CD14-positive monocyte (primary cell): ENCODE results near the gene PTPRD. TPM values are rescaled to one million over a fixed set of nuclear protein-coding genes. Genes with fewer than 3 reads are reported as not detected.

Experiments used
- DNase-seq, 3 donors: peaks; one replicate each; pipeline ENCODE4 v3.0.0-alpha.2; 2011 to 2022
- H2AFZ ChIP-seq: 2 replicates; pipeline ENCODE4 v1.6.0; 2012; ENCODE audit warnings: mild to moderate bottlenecking, low read depth, low read length, inconsistent platforms; ENCODE audit not compliant: insufficient read depth, poor library complexity, severe bottlenecking
- H3K27ac ChIP-seq, 2 donors: 1 replicate in 1 of 2; 2 replicates in 1 of 2; pipeline ENCODE4 v1.5.1; 2012 to 2013; ENCODE audit warnings: low read length in 2 of 2, control low read depth in 1 of 2, inconsistent platforms in 1 of 2, low read depth in 1 of 2, mild to moderate bottlenecking in 1 of 2
- H3K27me3 ChIP-seq, 2 donors: one replicate each; pipeline versions ENCODE4 v1.6.0 to v1.6.1; 2011 to 2013; ENCODE audit warnings: low read length in 2 of 2; ENCODE audit not compliant: control insufficient read depth in 2 of 2, insufficient read depth in 2 of 2
- H3K36me3 ChIP-seq, 2 donors: replicated peaks in 1 of 2; 1 replicate in 1 of 2; 2 replicates in 1 of 2; pipeline versions ENCODE4 v1.5.1 to v1.6.1; 2012 to 2013; ENCODE audit warnings: low read length in 2 of 2, control low read depth in 1 of 2, inconsistent platforms in 1 of 2, mild to moderate bottlenecking in 1 of 2; ENCODE audit not compliant: insufficient read depth in 2 of 2, control insufficient read depth in 1 of 2
- H3K4me1 ChIP-seq, 2 donors: 1 replicate in 1 of 2; 2 replicates in 1 of 2; pipeline versions ENCODE4 v1.5.1 to v1.6.1; 2012 to 2013; ENCODE audit warnings: low read length in 2 of 2, control low read depth in 1 of 2, inconsistent platforms in 1 of 2, mild to moderate bottlenecking in 1 of 2, moderate library complexity in 1 of 2; ENCODE audit not compliant: insufficient read depth in 2 of 2, control insufficient read depth in 1 of 2
- H3K4me2 ChIP-seq: replicated peaks from 2 replicates; pipeline ENCODE3; 2012; ENCODE audit warnings: low read length, moderate library complexity, mild to moderate bottlenecking; ENCODE audit not compliant: poor library complexity, severe bottlenecking; ENCODE audit errors: extremely low read depth
- H3K4me3 ChIP-seq, 3 experiments: fragments of 200-600 bp in 1 of 3; sonication (generic) in 1 of 3; replicated peaks in 1 of 3; 1 replicate in 2 of 3; 2 replicates in 1 of 3; pipeline ENCODE4 v1.5.1; 2011 to 2013; ENCODE audit warnings: low read length in 3 of 3, mild to moderate bottlenecking in 3 of 3, control low read depth in 2 of 3, low read depth in 2 of 3, inconsistent platforms in 1 of 3, moderate library complexity in 1 of 3
- H3K79me2 ChIP-seq: 2 replicates; pipeline ENCODE4 v1.6.0; 2012; ENCODE audit warnings: mild to moderate bottlenecking, control low read depth, inconsistent platforms, low read length, moderate library complexity; ENCODE audit not compliant: insufficient read depth
- H3K9ac ChIP-seq: 2 replicates; pipeline ENCODE4 v1.6.0; 2017; ENCODE audit warnings: low read length, mild to moderate bottlenecking; ENCODE audit not compliant: insufficient read depth, poor library complexity, severe bottlenecking
- H3K9me3 ChIP-seq, 2 donors: replicated peaks in 1 of 2; 1 replicate in 1 of 2; 2 replicates in 1 of 2; pipeline versions ENCODE4 v1.5.1 to v1.6.1; 2012 to 2013; ENCODE audit warnings: low read length in 2 of 2, control low read depth in 1 of 2; ENCODE audit not compliant: control insufficient read depth in 1 of 2, insufficient read depth in 1 of 2
- H4K20me1 ChIP-seq: 2 replicates; pipeline ENCODE4 v1.6.0; 2012; ENCODE audit warnings: mild to moderate bottlenecking, low read length, control low read depth, moderate library complexity; ENCODE audit not compliant: insufficient read depth
- H3K27ac Mint-ChIP-seq, 7 donors: one replicate each; pipeline ENCODE4 v1.8.0; 2020; ENCODE audit warnings: mild to moderate bottlenecking in 7 of 7, mixed read lengths in 7 of 7, moderate library complexity in 6 of 7, inconsistent platforms in 2 of 7
- H3K27me3 Mint-ChIP-seq, 3 donors: one replicate each; pipeline ENCODE4 v1.8.0; 2021 to 2022; ENCODE audit warnings: low read depth in 3 of 3, mild to moderate bottlenecking in 3 of 3, mixed read lengths in 3 of 3, moderate library complexity in 3 of 3, inconsistent platforms in 1 of 3
- H3K36me3 Mint-ChIP-seq, 2 donors: one replicate each; pipeline ENCODE4 v1.8.0; 2020; ENCODE audit warnings: mixed read lengths in 2 of 2, inconsistent platforms in 1 of 2, mild to moderate bottlenecking in 1 of 2
- H3K4me1 Mint-ChIP-seq: one replicate; pipeline ENCODE4 v1.8.0; 2020; ENCODE audit warnings: mild to moderate bottlenecking, mixed read lengths
- H3K4me3 Mint-ChIP-seq, 2 donors: one replicate each; pipeline ENCODE4 v1.8.0; 2020; ENCODE audit warnings: mild to moderate bottlenecking in 2 of 2, mixed read lengths in 2 of 2, moderate library complexity in 1 of 2
- H3K9me3 Mint-ChIP-seq, 7 donors: one replicate each; pipeline ENCODE4 v1.8.0; 2020 to 2022; ENCODE audit warnings: mixed read lengths in 7 of 7, mild to moderate bottlenecking in 6 of 7, moderate library complexity in 6 of 7, inconsistent platforms in 2 of 7
- CTCF ChIP-seq: fragments of 200-600 bp; IDR thresholded peaks from one replicate; pipeline ENCODE4 v1.8.0; 2022; ENCODE audit warnings: antibody characterized with exemption, mild to moderate bottlenecking
- WGBS: methylation state at CpG from one replicate; pipeline ENCODE4 v1.1.5; 2013; ENCODE audit warnings: missing lambda C conversion rate; ENCODE audit not compliant: insufficient coverage; 5-methylcytosine and 5-hydroxymethylcytosine counted together
- intact Hi-C, 2 donors: fragments of 100-400 bp; cut with micrococcal nuclease; formaldehyde crosslinking; loops; one replicate each; pipeline versions ENCODE4 v1.15.0 to v1.15.1; 2023
- polyA plus RNA-seq, 3 donors: library from polyadenylated mRNA; depleted of rRNA in 1 of 3; unstranded in 2 of 3; stranded (reverse) in 1 of 3; fragments of 300-500 nt in 2 of 3; fragments of >200 nt in 1 of 3; fragmentation: Illumina TruSeq in 2 of 3; gene quantifications; 1 replicate in 2 of 3; 2 replicates in 1 of 3; pipeline ENCODE4 v1.2.3, GENCODE V29; 2012 to 2021

The PTPRD gene
- polyA plus RNA-seq, 3 donors, result not detected

- H3K4me1 ChIP-seq, result no peaks in the 10 kb centered on the region
- H3K4me2 ChIP-seq, result no peak overlapping the region
- TF ChIP-seq CTCF, result no peak
- H3K27me3 Mint-ChIP-seq, result no peaks in the 10 kb centered on the region
- no peaks in the 10 kb centered on the region for H3K36me3 Mint-ChIP-seq
- no peaks in the 10 kb centered on the region for H3K79me2 ChIP-seq
- H3K4me3 Mint-ChIP-seq, result no peak overlapping the region
- no peaks in the 10 kb centered on the region for H3K36me3 ChIP-seq
- no peaks in the 10 kb centered on the region for H4K20me1 ChIP-seq
- H3K27me3 ChIP-seq, result no peaks in the 10 kb centered on the region
- H3K27ac ChIP-seq, result no peak overlapping the region
- no peaks in the 10 kb centered on the region for H3K4me1 Mint-ChIP-seq
- no peak overlapping the region for H3K9ac ChIP-seq
- H3K27ac Mint-ChIP-seq, result no peak overlapping the region
- intact Hi-C loops, result no loop called here
- H3K4me3 ChIP-seq, result no peak overlapping the region
- no peak overlapping the region for H2AFZ ChIP-seq
- H3K9me3 Mint-ChIP-seq, result no peaks in the 10 kb centered on the region
- H3K9me3 ChIP-seq, result no peaks in the 10 kb centered on the region
- WGBS, result no CpG with 5 or more reads among the region's 1 CpG
- DNase-seq, result no peak
Measured at GRCh38 chr9:10071579-10071978, 541.2 kb downstream of the PTPRD start.

- Histone ChIP-seq H4K20me1 (no peaks in the 10 kb centered on the region), H3K79me2 (no peaks in the 10 kb centered on the region), H3K4me3 (no peak overlapping the region), H3K27me3 (no peaks in the 10 kb centered on the region), H2AFZ (no peak overlapping the region), H3K4me1 (no peaks in the 10 kb centered on the region), H3K9ac (no peak overlapping the region), H3K4me2 (no peak overlapping the region), H3K27ac (no peak overlapping the region), H3K9me3 (no peaks in the 10 kb centered on the region), H3K36me3 (no peaks in the 10 kb centered on the region)
- Mint-ChIP-seq H3K4me3 (no peak overlapping the region), H3K36me3 (no peaks in the 10 kb centered on the region), H3K27me3 (peaks cover 0 to 2% (median 1%) of the 10 kb centered on the region in 3 donors), H3K9me3 (no peaks in the 10 kb centered on the region), H3K4me1 (no peaks in the 10 kb centered on the region), H3K27ac (no peak overlapping the region)
- WGBS, result no CpG with 5 or more reads among the region's 3 CpGs
- no peak for DNase-seq
- no peak for TF ChIP-seq CTCF
- intact Hi-C loops, result no loop called here
Measured at GRCh38 chr9:10062629-10063395, 550.0 kb downstream of the PTPRD start.
